GM21723 (cell line): ENCODE data around the gene LIMA1.

Experiments
- ATAC-seq: cut with Tn5 transposase; IDR thresholded peaks from one replicate; pipeline ENCODE4 v1.9.1; 2021; ENCODE audit warnings: mild to moderate bottlenecking, moderate library complexity; ENCODE audit not compliant: unreplicated experiment

LIMA1 gene

DNA sequence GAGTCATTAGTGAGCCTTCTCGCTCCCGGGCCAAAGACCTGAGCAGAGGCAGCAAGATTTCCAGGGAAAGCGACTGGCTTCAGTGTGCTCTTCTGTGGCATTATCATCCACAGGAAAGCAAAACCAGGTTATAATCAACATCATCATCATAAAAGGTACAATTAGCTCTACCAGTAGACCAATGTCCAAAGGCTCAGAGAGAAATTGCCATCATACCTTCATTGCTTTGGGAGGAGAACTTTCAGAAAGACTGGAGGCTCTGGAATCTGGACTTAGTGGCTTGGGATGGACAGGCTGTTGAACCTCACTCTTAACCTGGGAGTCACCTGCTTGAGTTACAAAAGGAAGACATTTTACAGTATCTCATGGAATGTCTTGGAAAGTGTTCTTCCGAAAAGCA lies 91.1 kb downstream of the LIMA1 start:
- ATAC-seq: no peak

DNA sequence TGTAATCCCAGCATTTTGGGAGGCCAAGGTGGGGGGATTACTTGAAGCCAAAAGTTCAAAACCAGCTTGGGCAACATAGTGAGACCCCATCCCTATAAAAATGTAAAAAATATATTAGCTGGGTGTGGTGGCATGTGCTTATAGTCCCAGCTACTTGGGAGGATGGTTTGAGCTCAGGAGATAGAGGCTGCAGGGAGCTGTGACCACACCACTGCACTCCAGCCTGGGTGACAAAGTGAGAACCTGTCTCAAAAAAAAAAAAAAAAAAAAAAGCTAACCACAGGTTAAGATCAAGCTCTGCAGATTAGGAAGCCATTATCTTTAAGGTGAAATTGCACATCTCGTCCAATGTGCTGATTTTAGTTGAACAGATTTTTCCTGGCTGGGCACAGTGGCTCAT lies 92.5 kb downstream of the LIMA1 start:
- no peak for ATAC-seq

DNA sequence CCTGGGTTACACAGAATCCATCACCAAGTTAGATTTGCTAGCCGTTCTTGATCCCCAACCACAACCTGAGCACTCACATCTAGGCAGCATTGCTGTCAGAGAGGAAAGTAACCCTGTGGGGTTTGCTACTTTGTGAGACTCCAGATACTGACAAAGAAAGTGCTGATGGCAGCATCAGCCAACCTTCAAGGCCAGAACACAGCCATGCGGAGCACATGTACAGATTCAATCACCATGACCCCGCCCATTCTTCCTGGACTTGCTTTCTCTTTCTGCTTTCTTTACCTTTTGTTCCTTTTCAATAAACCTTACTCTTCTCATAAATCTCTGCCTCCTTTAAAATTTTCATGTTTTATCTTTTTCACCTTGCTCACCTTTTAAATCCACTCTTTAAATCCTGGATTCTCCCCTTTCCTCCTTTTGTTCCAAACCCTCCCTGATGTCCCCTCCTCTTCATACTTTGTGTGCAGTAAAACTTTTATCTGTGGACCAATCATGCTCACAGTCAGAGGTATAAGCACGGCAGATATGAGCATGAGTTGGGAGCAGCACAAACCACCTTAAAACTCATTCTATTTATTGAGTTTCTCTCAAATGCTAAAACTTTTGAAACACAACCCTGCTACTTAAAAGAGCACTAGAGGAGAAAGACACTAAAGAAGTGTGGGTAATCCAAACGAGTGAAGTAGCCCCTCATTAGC lies 94.3 kb downstream of the LIMA1 start:
- no peak for ATAC-seq

DNA sequence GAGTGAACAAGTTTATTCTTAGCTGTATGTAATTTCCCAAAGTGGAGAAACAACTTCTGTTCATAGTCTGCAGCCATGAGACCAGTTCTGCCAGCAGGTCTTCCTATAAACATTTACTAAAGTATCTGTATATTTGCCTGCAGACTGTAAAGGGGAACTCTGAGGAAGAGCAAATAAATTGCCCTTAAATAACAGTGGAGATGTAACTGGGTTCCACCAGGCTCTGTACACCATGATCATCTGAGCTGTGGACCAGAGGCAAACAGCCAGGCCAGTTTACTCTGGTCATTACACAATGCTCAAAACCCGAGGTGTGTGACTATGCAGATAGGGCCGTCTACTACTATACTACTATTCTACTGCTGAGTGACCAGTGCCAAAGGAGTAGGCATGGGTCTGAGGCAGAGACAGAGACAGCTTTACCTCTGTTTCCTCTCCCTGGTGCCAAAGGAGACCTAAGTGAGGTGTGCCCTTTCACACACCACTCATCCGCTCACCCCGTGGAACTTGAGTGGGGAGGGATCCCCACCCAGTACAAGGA lies 95.0 kb downstream of the LIMA1 start:
- no peak for ATAC-seq

DNA sequence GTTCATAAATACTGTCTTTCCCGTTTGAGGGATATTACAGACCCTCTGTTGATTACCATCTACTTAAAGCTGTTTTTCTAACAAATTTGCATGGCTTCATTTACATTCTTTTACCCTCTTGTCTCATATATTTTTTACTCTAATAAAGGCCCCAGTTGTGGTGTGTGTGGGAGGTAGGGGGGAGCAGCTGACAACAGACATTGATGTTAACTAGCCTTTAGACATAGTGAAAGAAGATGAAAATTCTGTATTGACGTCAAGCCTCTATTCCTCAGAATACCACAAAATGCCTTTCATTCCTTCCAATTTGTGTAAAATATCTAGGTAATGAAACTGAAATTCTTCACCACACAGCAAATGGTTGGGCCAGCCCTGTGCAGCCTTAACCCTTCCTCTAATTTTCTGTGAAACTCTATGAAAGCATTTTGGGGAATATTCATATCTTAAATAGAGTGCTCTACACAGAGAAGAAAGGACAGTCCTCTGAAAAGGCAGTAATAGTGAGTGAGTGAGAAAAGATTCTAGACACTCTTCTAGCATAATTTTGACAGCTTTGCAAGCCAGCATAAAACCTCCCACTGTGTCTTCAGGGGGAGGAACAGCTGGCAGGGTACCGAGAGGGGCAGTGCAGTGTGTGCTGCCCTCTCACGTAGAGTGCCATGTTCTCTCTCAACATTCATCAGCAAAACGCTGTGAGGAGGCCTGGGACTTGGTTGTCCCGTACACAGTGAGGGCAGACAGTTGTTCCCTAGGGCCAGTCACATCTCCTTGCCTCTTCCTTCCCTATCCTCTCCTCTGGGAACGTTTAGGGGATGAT lies 96.0 kb downstream of the LIMA1 start:
- peak; percentile 63 for ATAC-seq

DNA sequence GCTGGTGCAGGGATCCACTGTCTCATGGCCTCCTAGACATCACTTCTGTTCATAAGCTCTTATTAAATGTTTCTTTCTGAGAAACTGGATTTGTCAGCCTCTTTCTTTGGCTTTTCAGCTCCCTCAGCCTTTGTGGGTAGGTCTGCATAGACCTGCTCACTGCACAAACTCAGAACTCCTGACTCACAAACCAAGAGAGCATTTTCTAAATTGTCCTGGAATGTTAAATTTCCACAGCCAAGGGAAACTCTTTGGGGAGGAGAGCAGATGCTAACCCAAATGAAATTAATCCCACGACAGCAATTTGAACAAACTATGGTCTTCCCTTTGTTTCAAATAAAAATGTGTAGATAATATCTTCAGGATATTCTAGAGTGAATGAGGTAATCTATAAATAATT lies 96.6 kb downstream of the LIMA1 start:
- no peak for ATAC-seq

DNA sequence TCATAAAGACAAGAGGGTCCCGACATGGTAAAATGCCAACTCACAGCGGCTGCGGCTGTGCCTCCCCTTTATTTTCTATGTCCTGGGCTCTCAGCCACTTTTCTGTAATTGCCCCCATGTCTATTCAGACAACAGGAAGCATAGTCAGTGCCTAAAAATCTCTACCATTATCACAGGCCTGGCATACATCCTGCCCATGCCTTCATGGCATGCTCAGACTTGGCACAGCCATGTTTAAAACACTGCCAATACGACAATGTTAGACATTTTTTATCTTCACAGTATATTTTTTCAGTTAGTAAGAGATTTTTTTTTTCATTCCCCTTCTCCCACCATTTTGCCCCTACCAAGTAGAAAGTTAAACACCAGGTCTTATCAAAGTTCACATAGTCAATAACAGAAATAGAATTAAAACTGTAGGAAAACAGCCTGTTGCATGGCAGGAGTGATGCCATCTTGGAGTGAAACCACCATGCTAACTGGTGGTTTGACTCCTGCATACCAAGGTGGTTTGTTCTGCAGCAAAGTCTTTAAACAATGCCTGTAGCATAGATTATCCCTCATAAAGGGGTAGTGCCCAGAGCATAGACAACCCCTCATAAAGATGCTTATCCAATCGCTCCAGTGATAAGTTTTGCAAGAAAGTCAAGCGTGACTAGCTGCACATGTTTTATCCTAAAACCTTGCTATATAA lies 97.2 kb downstream of the LIMA1 start:
- no peak for ATAC-seq

DNA sequence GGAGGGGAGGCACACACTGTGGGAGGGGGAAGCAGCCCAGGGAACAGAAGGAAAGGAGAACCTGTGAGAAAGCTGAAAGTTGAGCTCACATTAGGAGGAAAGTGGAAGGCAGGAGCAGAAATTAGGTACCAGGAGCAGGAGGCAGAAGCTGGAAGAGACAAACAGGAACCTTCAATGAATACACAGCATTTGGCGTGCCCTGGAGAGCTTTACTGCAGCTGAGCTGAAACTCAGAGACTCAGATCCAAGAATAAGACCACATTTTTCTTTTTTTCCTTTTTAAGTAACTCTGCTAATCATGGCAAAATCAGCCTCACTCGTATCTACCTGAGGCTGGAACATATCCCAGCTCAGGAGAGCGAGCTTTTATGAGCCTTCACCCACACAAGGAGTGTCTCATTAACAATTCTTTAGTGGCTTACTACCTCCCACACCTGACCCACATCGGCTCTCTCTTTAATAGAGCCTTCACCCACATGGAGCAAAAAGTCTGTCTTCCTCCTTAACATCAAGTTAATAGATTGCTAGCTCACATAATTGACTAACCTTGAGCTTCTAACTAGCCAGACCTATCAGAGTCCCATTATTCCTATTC lies 97.9 kb downstream of the LIMA1 start:
- ATAC-seq: no peak

DNA sequence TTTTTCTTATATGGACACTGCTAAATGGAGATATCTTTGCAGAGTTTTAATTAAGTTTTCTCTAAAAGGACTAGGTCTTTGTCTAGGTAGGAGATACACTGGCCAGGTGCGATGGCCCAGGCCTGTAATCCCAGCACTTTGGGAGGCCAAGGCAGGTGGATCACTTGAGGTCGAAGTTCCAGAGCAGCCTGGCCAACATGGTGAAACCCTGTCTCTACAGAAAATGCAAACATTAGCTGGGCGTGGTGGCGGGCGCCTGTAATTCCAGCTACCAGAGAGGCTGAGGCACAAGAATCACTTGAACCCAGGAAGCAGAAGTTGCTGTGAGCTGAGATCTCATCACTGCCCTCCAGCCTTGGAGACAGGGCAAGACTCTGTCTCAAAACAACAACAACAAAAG lies 99.1 kb downstream of the LIMA1 start:
- no peak for ATAC-seq

DNA sequence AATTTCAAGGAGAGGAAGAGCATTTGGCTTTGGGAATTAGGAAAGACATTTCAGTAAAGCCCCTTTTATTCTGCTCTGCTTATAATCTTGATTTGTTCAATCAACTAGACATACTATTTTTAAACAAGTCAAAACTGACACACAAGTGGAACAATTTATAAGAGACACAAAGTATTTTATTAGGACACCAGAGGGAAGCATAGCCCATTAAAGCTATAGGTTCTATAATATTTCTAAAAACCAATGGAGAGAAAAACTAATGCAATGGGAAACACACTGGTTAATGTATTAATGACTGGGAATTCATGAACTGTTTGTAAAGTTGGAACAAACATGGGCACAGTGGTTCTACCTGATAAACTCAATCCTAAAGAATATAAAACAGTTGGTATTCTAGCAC lies 100.9 kb downstream of the LIMA1 start:
- no peak for ATAC-seq

DNA sequence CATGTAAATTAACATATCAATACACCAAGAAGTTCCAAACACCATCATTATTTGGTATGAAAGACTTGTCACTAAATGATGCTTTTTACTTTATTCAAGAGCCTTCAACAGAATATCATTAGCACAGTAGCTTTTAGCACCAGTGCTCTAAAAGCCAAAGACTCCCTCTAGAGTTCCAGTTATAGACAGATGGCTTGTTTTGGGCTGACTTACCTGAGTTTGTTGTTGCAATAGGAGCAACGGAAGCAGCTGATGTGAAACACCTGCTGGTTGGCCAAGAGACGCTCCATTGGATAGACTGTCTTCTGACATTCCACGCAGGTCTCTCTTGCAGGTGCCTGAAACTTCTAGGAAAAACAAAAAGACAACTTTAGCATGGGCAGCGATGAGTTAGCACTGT lies 101.6 kb downstream of the LIMA1 start:
- no peak for ATAC-seq

DNA sequence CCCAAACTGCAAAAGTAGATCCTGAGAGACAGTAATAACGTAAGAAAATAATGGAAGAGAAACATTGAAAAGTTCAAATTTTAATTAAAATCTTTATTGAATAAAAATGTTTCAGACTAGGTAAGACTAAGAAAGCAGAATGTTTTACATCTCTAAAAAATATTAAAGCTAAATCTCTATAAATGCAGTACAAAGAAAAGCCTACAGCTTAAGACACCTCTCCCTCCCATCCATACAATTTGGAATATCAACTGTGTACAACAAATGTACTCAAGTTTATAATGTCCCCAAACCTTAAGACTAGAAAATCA lies 107.6 kb downstream of the LIMA1 start:
- no peak for ATAC-seq

DNA sequence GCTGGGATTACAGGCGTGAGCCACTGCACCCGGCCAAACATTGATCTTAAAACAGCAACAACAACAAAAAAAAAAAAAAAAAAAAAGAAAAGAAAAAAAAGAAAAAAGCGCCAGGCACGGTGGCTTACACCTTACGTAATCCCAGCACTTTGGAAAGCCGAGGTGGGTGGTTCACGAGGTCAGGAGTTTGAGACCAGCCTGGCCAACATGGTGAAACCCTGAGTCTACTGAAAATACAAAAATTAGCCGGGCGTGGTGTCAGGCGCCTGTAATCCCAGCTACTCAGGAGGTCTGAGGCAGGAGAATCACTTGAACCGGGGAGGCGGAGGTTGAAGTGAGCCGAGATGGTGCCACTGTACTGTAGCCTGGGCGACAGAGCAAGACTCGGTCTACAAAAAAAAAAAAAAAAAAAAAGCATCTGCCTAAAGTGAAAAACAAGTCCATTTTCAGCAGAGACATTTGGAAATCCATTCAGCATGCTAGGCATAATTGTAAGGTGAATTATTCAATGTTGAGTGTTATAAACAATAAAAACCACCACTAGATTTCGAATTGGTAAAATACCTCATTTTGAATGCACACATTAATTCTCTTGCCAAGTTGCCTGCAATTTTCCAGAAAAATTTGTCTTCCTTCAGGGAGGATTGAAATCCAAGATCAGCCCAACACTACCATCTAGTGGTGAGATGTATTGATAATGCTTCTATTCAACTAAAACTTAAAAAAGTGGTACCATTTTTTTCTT lies 108.2 kb downstream of the LIMA1 start:
- ATAC-seq: no peak

DNA sequence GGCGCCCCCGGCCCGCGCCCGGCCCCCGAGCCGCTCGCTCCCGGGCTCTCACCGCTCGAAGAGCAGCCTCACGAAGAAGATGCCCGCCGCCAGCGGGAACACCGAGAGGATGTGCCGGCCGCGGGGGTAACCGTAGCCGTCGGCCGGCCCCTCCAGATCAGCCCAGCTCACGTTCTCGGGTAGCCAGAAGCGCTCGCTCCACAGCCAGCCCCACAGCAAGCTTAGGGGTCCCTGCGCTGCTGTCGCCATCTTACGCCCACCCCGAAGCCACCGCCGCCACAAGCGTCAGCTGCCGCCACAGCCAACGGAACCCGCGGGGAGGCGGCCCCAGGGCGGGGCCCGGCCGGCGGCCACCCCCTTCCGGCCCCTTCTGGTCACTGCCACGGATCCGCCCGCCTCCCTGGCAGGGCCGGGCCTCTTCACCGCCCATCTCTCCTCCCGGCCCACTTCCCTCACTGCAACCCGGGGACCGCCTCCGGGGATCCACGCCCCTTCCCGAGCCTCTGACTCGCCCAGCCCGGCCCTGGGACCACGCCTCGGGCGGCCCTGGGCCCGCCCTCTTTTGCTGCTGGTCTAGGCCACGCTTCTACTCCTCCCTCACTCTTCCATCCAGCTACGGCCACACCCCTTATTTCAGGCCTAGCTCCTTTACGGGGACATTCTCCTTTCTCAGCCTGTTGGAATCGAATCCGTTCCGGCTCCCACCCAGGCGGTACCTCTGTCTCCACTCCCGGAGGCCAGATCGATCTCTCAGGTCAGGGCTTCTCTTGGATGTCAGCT lies 116.1 kb downstream of the LIMA1 start, which contains the start of gene CERS5:
TSS of gene CERS5 (minus strand) at position 321 of the 780 bp plus-strand sequence. CDS start at position 249, 72 bp downstream.
- peak; percentile 97 for ATAC-seq

DNA sequence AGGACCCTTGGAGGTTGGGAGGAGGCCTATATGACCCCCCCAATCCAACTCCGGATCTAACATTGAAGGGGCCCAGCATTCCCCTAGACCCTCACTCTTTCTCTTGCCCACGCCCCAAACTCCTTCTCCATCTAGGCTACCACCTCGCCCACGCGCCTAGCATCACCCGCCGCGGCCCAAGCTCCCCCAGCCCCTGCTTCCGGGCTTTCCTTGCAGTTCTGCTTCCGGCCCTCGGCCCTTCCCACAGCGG lies 116.6 kb downstream of the LIMA1 start:
- peak; percentile 39 for ATAC-seq

DNA sequence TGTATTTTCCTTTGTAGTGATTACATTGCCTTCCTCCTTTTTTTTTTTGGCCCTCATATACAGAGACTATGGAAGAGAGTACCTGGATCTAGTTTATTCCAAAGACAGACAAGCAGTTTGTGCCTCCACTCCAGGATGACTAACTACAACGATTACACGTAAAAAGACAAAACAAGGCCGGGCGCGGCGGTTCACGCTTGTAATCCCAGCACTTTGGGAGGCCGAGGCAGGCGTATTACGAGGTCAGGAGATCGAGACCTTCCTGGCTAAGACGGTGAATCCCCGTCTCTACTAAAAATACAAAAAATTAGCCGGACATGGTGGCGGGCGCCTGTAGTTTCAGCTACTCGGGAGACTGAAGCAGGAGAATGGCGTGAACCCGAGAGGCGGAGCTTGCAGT lies 118.4 kb downstream of the LIMA1 start:
- no peak for ATAC-seq

DNA sequence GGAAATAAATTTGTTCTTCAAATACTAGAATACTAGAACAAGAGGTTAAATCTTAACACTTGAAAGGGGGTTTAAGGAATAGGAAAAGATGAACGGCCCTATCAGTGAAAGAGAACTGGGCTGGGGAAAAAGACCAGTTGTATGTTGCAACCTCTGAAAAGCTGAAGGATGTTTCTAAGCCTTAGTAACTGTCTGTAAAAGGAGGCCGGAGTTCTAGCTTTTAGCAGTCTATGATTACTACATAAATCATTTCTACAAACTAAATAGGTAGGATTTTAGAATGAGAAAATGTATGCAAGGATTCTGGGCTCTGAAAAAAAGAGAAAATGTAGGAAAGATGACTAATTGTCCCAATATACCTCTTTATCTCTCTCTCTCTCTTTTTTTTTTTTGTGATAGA lies 121.1 kb downstream of the LIMA1 start:
- no peak for ATAC-seq

DNA sequence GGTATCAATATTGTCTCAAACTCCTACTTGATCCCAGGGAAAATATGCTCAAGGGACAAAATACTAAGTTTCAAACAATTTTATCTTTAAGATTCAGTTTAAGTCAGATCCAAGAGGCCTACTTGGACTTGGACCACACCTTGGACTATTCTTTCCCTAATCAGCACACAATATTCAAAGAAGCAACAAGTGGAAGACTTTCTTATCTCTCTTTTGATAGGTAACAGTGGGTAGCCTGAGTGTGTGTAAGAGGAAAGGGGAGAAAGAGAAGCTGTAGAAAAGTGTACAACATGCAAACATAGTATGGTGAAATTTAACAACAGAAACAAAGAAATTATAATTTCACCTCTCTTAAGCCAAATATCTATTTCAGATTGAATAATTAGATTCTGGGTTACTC lies 122.7 kb downstream of the LIMA1 start:
- ATAC-seq: no peak

DNA sequence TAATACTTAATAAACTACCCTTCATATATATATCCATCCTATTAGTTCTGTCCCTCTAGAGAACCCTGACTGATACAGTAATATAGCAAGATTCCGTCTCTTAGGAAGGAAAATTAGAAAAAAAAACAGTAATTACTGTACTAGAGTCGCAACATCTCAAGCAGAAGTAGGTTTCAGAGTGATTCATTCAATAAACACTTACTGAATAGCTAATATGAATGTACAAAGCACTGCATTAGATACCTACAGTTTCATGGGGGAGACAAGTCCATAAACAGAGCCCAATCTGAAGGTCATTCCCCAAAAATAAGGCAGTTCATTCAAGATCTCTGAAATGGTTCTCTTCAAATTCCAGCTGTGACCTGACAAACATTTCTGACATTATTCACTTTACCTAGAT lies 126.1 kb downstream of the LIMA1 start:
- ATAC-seq: no peak

DNA sequence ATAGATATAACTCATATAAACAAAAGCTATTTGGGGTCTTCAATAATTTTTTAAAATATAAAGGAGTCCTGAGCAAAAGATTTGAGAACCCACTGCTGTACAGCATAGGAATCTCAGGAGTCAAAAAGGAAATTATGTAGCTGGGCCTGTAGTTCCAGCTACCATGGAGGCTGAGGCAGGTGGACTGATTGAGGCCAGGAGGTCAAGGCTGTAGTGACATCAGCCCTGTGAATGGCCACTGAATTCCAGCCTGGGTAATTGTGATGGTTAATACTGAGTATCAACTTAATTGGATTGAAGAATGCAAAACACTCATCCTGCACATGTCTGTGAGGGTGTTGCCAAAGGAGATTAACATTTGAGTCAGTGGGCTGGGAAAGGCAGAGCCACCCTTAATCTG lies 126.7 kb downstream of the LIMA1 start:
- ATAC-seq: no peak
